NB4 (cell line): ENCODE data around the gene SLC38A2.
A peak's percentile ranks its signal among the peaks of the same experiment; 100 is the strongest.

Experiments used
- DNase-seq: peaks from one replicate; pipeline ENCODE4 v3.0.0; 2010; ENCODE audit warnings: low read depth
- H3K4me3 ChIP-seq: one replicate; pipeline ENCODE4 v1.5.1; 2011; ENCODE audit warnings: mild to moderate bottlenecking, low read depth, low read length, moderate library complexity
- CTCF ChIP-seq: IDR thresholded peaks from one replicate; pipeline ENCODE4 v1.5.1; 2012; ENCODE audit warnings: low read depth, low read length
- MAX ChIP-seq: IDR thresholded peaks from 2 replicates; pipeline ENCODE4 v1.6.1; 2011; ENCODE audit warnings: low read depth, low read length
- MYC ChIP-seq: IDR thresholded peaks from 2 replicates; pipeline ENCODE4 v1.6.1; 2011; ENCODE audit warnings: low read depth, low read length
- POLR2A ChIP-seq: IDR thresholded peaks from 2 replicates; pipeline ENCODE4 v1.6.1; 2011; ENCODE audit warnings: mild to moderate bottlenecking; ENCODE audit not compliant: insufficient read length; ENCODE audit errors: extremely low read depth

The SLC38A2 gene

GRCh38 chr12:46377678-46378077 is 5.1 kb upstream of the SLC38A2 start:
- no peak overlapping the region for H3K4me3 ChIP-seq
- TF ChIP-seq CTCF (no peak), MAX (no peak), MYC (no peak), POLR2A (no peak)
- no peak for DNase-seq

- TF ChIP-seq CTCF (no peak), MYC (no peak), MAX (no peak), POLR2A (no peak)
- DNase-seq: no peak
- H3K4me3 ChIP-seq: no peak overlapping the region
Measured at GRCh38 chr12:46376579-46376978, 4.0 kb upstream of the SLC38A2 start.

GRCh38 chr12:46374711-46375110 is 2.1 kb upstream of the SLC38A2 start:
- no peak for DNase-seq
- TF ChIP-seq CTCF: no peak
- no peak for TF ChIP-seq MYC
- TF ChIP-seq POLR2A: no peak
- no peak for TF ChIP-seq MAX
- no peak overlapping the region for H3K4me3 ChIP-seq

GRCh38 chr12:46374310-46374709 is 1.7 kb upstream of the SLC38A2 start:
- TF ChIP-seq POLR2A (no peak), MYC (no peak)
- no peak for DNase-seq
- H3K4me3 ChIP-seq: no peak overlapping the region

- peak; percentile 69 for DNase-seq
- TF ChIP-seq POLR2A (no peak), CTCF (no peak), MAX (peak; percentile 63), MYC (peak; percentile 66)
- H3K4me3 ChIP-seq: peak overlapping the region; percentile 74
Measured at GRCh38 chr12:46373301-46374296, 1.0 kb upstream of the SLC38A2 start.

GRCh38 chr12:46371718-46372543 is 642 bp downstream of the SLC38A2 start:
- DNase-seq: peak; percentile 83
- TF ChIP-seq POLR2A (no peak), CTCF (no peak), MYC (peak; percentile 34), MAX (no peak)
- peak overlapping the region; percentile 93 for H3K4me3 ChIP-seq
